ENCODE data around the gene GNAO1. TPM values are rescaled to one million over a fixed set of nuclear protein-coding genes. Genes with fewer than 3 reads are reported as not detected.

GNAO1 gene
- polyA plus RNA-seq, 1 donor from 2014 or later, result 31.5 TPM

DNA sequence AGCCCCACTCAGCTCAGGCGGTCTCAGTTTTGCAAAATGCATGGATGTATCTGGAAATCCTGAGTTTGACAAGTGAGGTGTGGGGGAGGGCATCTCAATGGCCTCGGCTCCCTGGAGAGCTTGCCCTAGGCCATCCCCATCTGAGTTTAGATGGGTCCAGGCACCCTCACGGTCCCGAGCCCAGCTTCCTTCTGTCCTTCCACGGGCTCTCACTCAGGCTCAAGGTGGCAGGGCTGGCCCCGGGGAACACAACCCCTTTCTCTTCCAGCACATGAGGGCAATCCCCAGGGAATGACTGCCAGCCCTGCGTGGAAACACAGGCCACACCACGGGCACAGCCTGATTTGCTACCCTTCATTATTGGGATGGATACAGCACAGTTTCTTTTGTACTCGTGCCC, 175.7 kb downstream of the GNAO1 start:
- TF ChIP-seq POLR2AphosphoS5 (IDR thresholded peaks at IDR 0.05), result no peak
- no peak for TF ChIP-seq EZH2 (IDR thresholded peaks at IDR 0.05; ENCODE audit: borderline replicate concordance, insufficient read depth, low read length, poor library complexity, severe bottlenecking)
- no peak for TF ChIP-seq RAD21 (conservative IDR thresholded peaks at IDR 0.05)
- no peak for TF ChIP-seq EP300 (conservative IDR thresholded peaks at IDR 0.05; ENCODE audit: poor library complexity, severe bottlenecking)
- TF ChIP-seq, protein P1, sequence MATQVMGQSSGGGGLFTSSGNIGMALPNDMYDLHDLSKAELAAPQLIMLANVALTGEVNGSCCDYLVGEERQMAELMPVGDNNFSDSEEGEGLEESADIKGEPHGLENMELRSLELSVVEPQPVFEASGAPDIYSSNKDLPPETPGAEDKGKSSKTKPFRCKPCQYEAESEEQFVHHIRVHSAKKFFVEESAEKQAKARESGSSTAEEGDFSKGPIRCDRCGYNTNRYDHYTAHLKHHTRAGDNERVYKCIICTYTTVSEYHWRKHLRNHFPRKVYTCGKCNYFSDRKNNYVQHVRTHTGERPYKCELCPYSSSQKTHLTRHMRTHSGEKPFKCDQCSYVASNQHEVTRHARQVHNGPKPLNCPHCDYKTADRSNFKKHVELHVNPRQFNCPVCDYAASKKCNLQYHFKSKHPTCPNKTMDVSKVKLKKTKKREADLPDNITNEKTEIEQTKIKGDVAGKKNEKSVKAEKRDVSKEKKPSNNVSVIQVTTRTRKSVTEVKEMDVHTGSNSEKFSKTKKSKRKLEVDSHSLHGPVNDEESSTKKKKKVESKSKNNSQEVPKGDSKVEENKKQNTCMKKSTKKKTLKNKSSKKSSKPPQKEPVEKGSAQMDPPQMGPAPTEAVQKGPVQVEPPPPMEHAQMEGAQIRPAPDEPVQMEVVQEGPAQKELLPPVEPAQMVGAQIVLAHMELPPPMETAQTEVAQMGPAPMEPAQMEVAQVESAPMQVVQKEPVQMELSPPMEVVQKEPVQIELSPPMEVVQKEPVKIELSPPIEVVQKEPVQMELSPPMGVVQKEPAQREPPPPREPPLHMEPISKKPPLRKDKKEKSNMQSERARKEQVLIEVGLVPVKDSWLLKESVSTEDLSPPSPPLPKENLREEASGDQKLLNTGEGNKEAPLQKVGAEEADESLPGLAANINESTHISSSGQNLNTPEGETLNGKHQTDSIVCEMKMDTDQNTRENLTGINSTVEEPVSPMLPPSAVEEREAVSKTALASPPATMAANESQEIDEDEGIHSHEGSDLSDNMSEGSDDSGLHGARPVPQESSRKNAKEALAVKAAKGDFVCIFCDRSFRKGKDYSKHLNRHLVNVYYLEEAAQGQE (IDR thresholded peaks at IDR 0.05; ENCODE audit: borderline replicate concordance), result no peak
- TF ChIP-seq TAF1 (IDR thresholded peaks at IDR 0.05; ENCODE audit: low read depth), result no peak
- no peak for TF ChIP-seq MXI1 (conservative IDR thresholded peaks at IDR 0.05; ENCODE audit: poor library complexity, severe bottlenecking)
- no peak for TF ChIP-seq SMC3 (conservative IDR thresholded peaks at IDR 0.05; ENCODE audit: poor library complexity)
- TF ChIP-seq, protein P2, sequence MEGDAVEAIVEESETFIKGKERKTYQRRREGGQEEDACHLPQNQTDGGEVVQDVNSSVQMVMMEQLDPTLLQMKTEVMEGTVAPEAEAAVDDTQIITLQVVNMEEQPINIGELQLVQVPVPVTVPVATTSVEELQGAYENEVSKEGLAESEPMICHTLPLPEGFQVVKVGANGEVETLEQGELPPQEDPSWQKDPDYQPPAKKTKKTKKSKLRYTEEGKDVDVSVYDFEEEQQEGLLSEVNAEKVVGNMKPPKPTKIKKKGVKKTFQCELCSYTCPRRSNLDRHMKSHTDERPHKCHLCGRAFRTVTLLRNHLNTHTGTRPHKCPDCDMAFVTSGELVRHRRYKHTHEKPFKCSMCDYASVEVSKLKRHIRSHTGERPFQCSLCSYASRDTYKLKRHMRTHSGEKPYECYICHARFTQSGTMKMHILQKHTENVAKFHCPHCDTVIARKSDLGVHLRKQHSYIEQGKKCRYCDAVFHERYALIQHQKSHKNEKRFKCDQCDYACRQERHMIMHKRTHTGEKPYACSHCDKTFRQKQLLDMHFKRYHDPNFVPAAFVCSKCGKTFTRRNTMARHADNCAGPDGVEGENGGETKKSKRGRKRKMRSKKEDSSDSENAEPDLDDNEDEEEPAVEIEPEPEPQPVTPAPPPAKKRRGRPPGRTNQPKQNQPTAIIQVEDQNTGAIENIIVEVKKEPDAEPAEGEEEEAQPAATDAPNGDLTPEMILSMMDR (IDR thresholded peaks at IDR 0.05; ENCODE audit: poor library complexity, severe bottlenecking), result no peak
- Histone ChIP-seq H2AFZ (ENCODE audit: low read depth, low read length) (no peak overlapping the region), H3K4me2 (ENCODE audit: low read length) (no peak overlapping the region), H3K27me3 (ENCODE audit: insufficient read depth, low read depth, low read length) (no peaks in the 10 kb centered on the region), H3K9ac (ENCODE audit: low read length) (no peak overlapping the region), H3K9me2 (ENCODE audit: insufficient read depth, low read length) (no peaks in the 10 kb centered on the region), H3K36me3 (ENCODE audit: insufficient read depth, low read length) (peaks cover 7% of the 10 kb centered on the region), H3F3A (ENCODE audit: insufficient read depth, low read length, poor library complexity, severe bottlenecking) (no peaks in the 10 kb centered on the region), H3K79me2 (replicated peaks; ENCODE audit: insufficient read depth, low read length) (no peaks in the 10 kb centered on the region), H3K27ac (ENCODE audit: low read length) (no peak overlapping the region), H4K20me1 (ENCODE audit: insufficient read depth) (no peaks in the 10 kb centered on the region), H3K4me3 (ENCODE audit: low read length) (no peak overlapping the region), H3K9me3 (ENCODE audit: low read length) (no peaks in the 10 kb centered on the region)

DNA sequence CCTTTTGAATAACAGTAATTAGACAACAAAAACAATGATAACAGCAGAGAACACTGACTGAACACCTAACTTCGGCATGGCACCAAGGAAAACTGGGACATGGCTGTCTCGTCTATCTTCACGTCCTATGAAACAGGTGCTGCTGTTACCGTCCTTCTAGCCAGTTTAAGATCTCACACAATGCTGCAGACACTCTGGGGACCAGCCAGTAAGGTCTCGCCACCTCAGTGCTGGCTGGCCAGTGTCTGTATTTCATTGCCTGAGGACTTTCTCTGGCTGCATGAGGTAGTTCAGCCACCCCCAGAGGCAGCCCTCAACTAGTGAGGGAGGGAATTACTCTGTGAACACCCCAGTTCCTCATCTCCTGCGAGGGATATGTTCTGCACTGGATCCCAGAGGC, 176.5 kb downstream of the GNAO1 start:
- H3K9me3 ChIP-seq (ENCODE audit: low read length), result no peaks in the 10 kb centered on the region
- H3K36me3 ChIP-seq (ENCODE audit: insufficient read depth, low read length), result peaks cover 7% of the 10 kb centered on the region
- no peak for TF ChIP-seq SMC3 (conservative IDR thresholded peaks at IDR 0.05; ENCODE audit: poor library complexity)
- no peak for TF ChIP-seq RAD21 (conservative IDR thresholded peaks at IDR 0.05)
- TF ChIP-seq TAF1 (IDR thresholded peaks at IDR 0.05; ENCODE audit: low read depth), result no peak
- no peak for TF ChIP-seq POLR2AphosphoS5 (IDR thresholded peaks at IDR 0.05)
- TF ChIP-seq MXI1 (conservative IDR thresholded peaks at IDR 0.05; ENCODE audit: poor library complexity, severe bottlenecking), result no peak
- TF ChIP-seq, protein P2 (IDR thresholded peaks at IDR 0.05; ENCODE audit: poor library complexity, severe bottlenecking), result no peak
- no peak for TF ChIP-seq EP300 (conservative IDR thresholded peaks at IDR 0.05; ENCODE audit: poor library complexity, severe bottlenecking)
- no peak for TF ChIP-seq EZH2 (IDR thresholded peaks at IDR 0.05; ENCODE audit: borderline replicate concordance, insufficient read depth, low read length, poor library complexity, severe bottlenecking)
- H3K4me2 ChIP-seq (ENCODE audit: low read length), result no peak overlapping the region
- H3K9me2 ChIP-seq (ENCODE audit: insufficient read depth, low read length), result no peaks in the 10 kb centered on the region
- no peak overlapping the region for H3K27ac ChIP-seq (ENCODE audit: low read length)
- H4K20me1 ChIP-seq (ENCODE audit: insufficient read depth), result no peaks in the 10 kb centered on the region
- H3K27me3 ChIP-seq (ENCODE audit: insufficient read depth, low read depth, low read length), result no peaks in the 10 kb centered on the region
- no peak overlapping the region for H3K9ac ChIP-seq (ENCODE audit: low read length)
- H3F3A ChIP-seq (ENCODE audit: insufficient read depth, low read length, poor library complexity, severe bottlenecking), result no peaks in the 10 kb centered on the region
- H2AFZ ChIP-seq (ENCODE audit: low read depth, low read length), result no peak overlapping the region
- H3K79me2 ChIP-seq (replicated peaks; ENCODE audit: insufficient read depth, low read length), result no peaks in the 10 kb centered on the region
- no peak overlapping the region for H3K4me3 ChIP-seq (ENCODE audit: low read length)
